DND-41 (cell line): Measurements from ENCODE around the gene LRRC43.

Source experiments
- ATAC-seq: fragments of 200-7000 bp; cut with Tn5 transposase; 3 replicates; pipeline ENCODE4 v1.9.1; 2021; ENCODE audit warnings: low read depth; ENCODE audit not compliant: insufficient read depth
- DNase-seq: peaks from one replicate; pipeline ENCODE4 v3.0.0-alpha.2; 2020
- H2AFZ ChIP-seq: 2 replicates; pipeline ENCODE4 v1.6.0; 2012; ENCODE audit warnings: low read depth, low read length
- H3K27ac ChIP-seq: 2 replicates; pipeline ENCODE4 v1.5.1; 2012; ENCODE audit warnings: low read length, inconsistent platforms
- H3K27me3 ChIP-seq: fragments of 200-600 bp; sonication (generic); 2 replicates; pipeline ENCODE4 v1.6.0; 2012; ENCODE audit warnings: low read length, mild to moderate bottlenecking, inconsistent platforms; ENCODE audit not compliant: insufficient read depth, poor library complexity
- H3K36me3 ChIP-seq: 2 replicates; pipeline ENCODE4 v1.5.1; 2012; ENCODE audit warnings: low read length, inconsistent platforms; ENCODE audit not compliant: insufficient read depth
- H3K4me1 ChIP-seq: 2 replicates; pipeline ENCODE4 v1.5.1; 2012; ENCODE audit warnings: mild to moderate bottlenecking, low read length; ENCODE audit not compliant: insufficient read depth
- H3K4me2 ChIP-seq: 2 replicates; pipeline ENCODE4 v1.6.0; 2012; ENCODE audit warnings: mild to moderate bottlenecking, moderate library complexity, low read length, inconsistent platforms; ENCODE audit not compliant: insufficient read depth
- H3K4me3 ChIP-seq, 2 experiments: fragments of 200-600 bp in 1 of 2; shearing (Covaris generic) in 1 of 2; 2 replicates each; pipeline ENCODE4 v1.5.1; 2012 to 2016; ENCODE audit warnings: inconsistent platforms in 2 of 2, low read length in 2 of 2, mild to moderate bottlenecking in 2 of 2, low read depth in 1 of 2, moderate library complexity in 1 of 2
- H3K79me2 ChIP-seq: 2 replicates; pipeline ENCODE4 v1.6.0; 2012; ENCODE audit warnings: low read length, inconsistent platforms; ENCODE audit not compliant: insufficient read depth
- H3K9ac ChIP-seq: 2 replicates; pipeline ENCODE4 v1.6.0; 2012; ENCODE audit warnings: low read depth, mild to moderate bottlenecking, inconsistent platforms, low read length, moderate library complexity
- H3K9me3 ChIP-seq: 2 replicates; pipeline ENCODE4 v1.5.1; 2012; ENCODE audit warnings: low read length, moderate library complexity, mild to moderate bottlenecking, inconsistent platforms; ENCODE audit not compliant: insufficient read depth, severe bottlenecking
- H4K20me1 ChIP-seq: 2 replicates; pipeline ENCODE4 v1.6.0; 2012; ENCODE audit warnings: low read length; ENCODE audit not compliant: insufficient read depth
- EZH2 ChIP-seq: IDR thresholded peaks from 3 replicates; pipeline ENCODE4 v1.6.1; 2012; ENCODE audit warnings: borderline replicate concordance, low read depth, mild to moderate bottlenecking, moderate library complexity, low read length, inconsistent platforms; ENCODE audit not compliant: severe bottlenecking
- TF ChIP-seq, protein P1 (sequence below): IDR thresholded peaks from 2 replicates; pipeline ENCODE4 v1.5.1; 2012; ENCODE audit warnings: borderline replicate concordance, low read length, moderate library complexity, mild to moderate bottlenecking; ENCODE audit not compliant: poor library complexity, severe bottlenecking; ENCODE audit errors: extremely low read depth

Gene LRRC43

DNA sequence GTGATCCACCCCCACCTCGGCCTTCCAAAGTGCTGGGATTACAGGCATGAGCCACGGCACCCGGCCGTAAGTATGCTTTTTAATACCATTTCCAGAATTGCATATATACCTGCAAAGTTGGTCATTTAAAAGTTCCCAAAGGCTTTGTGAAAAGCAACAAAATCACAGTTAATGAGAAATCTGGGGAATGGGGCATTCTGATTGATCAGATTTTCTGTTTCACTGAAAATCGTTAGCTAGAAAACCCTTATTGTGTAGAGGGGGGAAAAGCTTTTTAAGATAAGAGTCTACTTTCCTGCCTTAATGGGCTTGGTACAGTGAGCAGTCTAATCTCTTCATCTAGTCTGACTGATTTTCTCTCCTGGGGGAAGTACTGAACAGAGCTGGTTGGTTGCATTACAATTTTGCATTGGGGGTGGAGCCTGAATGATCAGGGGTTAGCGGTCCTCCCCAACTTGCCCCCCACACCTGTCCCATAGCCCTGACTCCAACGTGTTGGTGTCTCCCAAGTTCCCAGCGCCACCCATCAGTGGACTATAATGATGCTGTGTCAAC lies 32.7 kb upstream of the LRRC43 start:
- DNase-seq: no peak
- Histone ChIP-seq H3K4me3 (no peak overlapping the region), H3K4me1 (no peaks in the 10 kb centered on the region), H3K79me2 (no peaks in the 10 kb centered on the region), H3K9ac (no peak overlapping the region), H2AFZ (no peak overlapping the region), H3K4me2 (no peak overlapping the region), H4K20me1 (no peaks in the 10 kb centered on the region), H3K9me3 (no peaks in the 10 kb centered on the region), H3K27me3 (no peaks in the 10 kb centered on the region), H3K27ac (no peak overlapping the region), H3K36me3 (no peaks in the 10 kb centered on the region)
- no peak for ATAC-seq
- TF ChIP-seq, protein P1, sequence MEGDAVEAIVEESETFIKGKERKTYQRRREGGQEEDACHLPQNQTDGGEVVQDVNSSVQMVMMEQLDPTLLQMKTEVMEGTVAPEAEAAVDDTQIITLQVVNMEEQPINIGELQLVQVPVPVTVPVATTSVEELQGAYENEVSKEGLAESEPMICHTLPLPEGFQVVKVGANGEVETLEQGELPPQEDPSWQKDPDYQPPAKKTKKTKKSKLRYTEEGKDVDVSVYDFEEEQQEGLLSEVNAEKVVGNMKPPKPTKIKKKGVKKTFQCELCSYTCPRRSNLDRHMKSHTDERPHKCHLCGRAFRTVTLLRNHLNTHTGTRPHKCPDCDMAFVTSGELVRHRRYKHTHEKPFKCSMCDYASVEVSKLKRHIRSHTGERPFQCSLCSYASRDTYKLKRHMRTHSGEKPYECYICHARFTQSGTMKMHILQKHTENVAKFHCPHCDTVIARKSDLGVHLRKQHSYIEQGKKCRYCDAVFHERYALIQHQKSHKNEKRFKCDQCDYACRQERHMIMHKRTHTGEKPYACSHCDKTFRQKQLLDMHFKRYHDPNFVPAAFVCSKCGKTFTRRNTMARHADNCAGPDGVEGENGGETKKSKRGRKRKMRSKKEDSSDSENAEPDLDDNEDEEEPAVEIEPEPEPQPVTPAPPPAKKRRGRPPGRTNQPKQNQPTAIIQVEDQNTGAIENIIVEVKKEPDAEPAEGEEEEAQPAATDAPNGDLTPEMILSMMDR: no peak
- TF ChIP-seq EZH2: no peak

DNA sequence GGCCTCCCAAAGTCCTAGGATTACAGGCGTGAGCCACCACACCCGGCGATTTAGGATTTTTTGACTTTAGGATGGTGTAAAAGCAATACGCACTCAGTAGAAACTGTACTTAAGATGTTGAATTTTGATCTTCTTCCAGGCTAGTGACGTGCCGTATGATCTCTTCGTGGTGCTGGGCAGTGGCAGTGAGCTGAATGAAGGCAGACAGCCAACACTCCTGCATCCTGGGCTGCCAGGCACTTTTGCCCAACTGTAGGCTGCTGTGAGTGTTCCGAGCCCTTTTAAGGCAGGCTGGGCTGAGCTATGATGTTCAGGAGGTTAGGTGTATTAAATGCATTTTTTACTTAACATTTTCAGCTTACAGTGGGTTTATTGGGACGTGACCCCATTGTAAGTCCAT lies 30.2 kb upstream of the LRRC43 start:
- H3K4me2 ChIP-seq: no peak overlapping the region
- DNase-seq (no peak), ATAC-seq (no peak)
- TF ChIP-seq EZH2: no peak
- TF ChIP-seq, protein P1: no peak
- no peaks in the 10 kb centered on the region for H3K4me1 ChIP-seq
- H3K27ac ChIP-seq: no peak overlapping the region
- H3K79me2 ChIP-seq: no peaks in the 10 kb centered on the region
- no peak overlapping the region for H3K9ac ChIP-seq
- H4K20me1 ChIP-seq: no peaks in the 10 kb centered on the region
- no peaks in the 10 kb centered on the region for H3K27me3 ChIP-seq
- H3K9me3 ChIP-seq: no peaks in the 10 kb centered on the region
- H2AFZ ChIP-seq: no peak overlapping the region
- no peak overlapping the region for H3K4me3 ChIP-seq
- H3K36me3 ChIP-seq: no peaks in the 10 kb centered on the region

DNA sequence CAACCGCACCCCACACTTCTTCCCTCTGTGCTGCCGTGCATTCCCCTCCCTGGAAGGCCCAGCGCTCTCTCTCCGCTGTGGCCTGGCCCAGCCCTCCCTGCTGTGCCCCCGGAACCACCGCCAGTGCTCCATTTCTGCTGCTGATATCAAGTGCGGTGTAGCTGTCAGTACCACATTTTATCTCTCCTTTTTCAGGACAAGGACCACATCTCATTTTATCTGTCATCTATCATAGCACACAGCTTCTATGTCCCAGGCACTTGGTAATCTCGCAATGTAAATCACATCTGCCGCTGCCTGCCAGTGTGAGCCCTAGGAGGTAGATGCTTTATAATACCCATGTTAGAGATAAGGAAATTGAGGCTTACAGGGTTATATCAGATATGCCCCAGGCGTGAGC lies 27.2 kb upstream of the LRRC43 start:
- Histone ChIP-seq H3K9ac (no peak overlapping the region), H2AFZ (no peak overlapping the region), H3K27ac (no peak overlapping the region), H3K9me3 (no peaks in the 10 kb centered on the region), H3K4me3 (no peak overlapping the region), H4K20me1 (no peaks in the 10 kb centered on the region), H3K79me2 (no peaks in the 10 kb centered on the region), H3K27me3 (no peaks in the 10 kb centered on the region), H3K4me1 (no peaks in the 10 kb centered on the region), H3K36me3 (no peaks in the 10 kb centered on the region), H3K4me2 (no peak overlapping the region)
- no peak for DNase-seq
- ATAC-seq: no peak
- no peak for TF ChIP-seq EZH2
- TF ChIP-seq, protein P1: no peak

DNA sequence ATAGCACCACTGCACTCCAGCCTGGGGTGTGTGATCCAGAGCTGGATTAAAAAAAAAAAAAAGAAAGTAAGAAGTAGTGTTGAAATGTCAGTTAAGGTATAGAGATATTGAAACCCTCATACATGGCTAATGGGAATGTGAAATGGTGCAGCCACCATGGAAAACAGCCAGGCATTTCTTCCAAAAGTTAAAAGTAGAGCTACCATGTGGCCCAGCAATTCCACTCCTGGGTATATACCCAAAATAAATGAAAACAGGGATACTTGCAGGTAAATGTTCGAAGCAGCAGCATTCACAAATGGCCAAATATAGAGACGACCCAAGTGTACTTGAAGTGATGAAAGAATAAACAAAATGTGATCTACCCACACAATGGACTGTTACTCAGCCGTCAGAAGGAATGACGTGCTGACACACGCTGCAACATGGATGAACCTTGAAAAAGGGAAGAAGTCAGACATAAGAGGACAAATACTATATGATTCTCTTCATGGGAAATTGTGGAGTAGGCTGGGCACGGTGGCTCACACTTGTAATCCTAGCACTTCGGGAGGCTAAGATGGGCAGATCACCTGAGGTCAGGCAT lies 24.1 kb upstream of the LRRC43 start:
- ATAC-seq (no peak), DNase-seq (no peak)
- H2AFZ ChIP-seq: no peak overlapping the region

More for the DNA sequence above, 24.1 kb upstream of the LRRC43 start:
- H3K4me3 ChIP-seq: no peak overlapping the region
- no peaks in the 10 kb centered on the region for H4K20me1 ChIP-seq
- H3K9ac ChIP-seq: no peak overlapping the region
- no peaks in the 10 kb centered on the region for H3K4me1 ChIP-seq
- H3K27me3 ChIP-seq: no peaks in the 10 kb centered on the region
- no peaks in the 10 kb centered on the region for H3K36me3 ChIP-seq
- no peak overlapping the region for H3K27ac ChIP-seq
- no peaks in the 10 kb centered on the region for H3K79me2 ChIP-seq
- no peak for TF ChIP-seq EZH2
- TF ChIP-seq, protein P1: no peak
- no peak overlapping the region for H3K4me2 ChIP-seq
- no peaks in the 10 kb centered on the region for H3K9me3 ChIP-seq
